Ovary (tissue), 3 donors: ENCODE measurements around the gene GJD4.

ENCODE experiments used
- EP300 ChIP-seq: sonication (generic); formaldehyde crosslinking; IDR thresholded peaks from one replicate; pipeline ENCODE4 v1.6.1; 2017; ENCODE audit warnings: antibody characterized with exemption
- POLR2A ChIP-seq: fragments of 450-650 bp; IDR thresholded peaks from one replicate; pipeline ENCODE4 v1.6.1; 2017; ENCODE audit warnings: antibody characterized with exemption, mild to moderate bottlenecking, moderate library complexity
- TF ChIP-seq, protein P1 (sequence below), 3 donors: fragments of 450-650 bp in 2 of 3; fragments of 200-600 bp in 1 of 3; IDR thresholded peaks; one replicate each; pipeline versions ENCODE4 v1.5.1 to v1.8.0; 2016 to 2022; ENCODE audit warnings: antibody characterized with exemption in 3 of 3, mild to moderate bottlenecking in 1 of 3
- donor health status: DM: no; HTN: no; CAD: no.

DNA sequence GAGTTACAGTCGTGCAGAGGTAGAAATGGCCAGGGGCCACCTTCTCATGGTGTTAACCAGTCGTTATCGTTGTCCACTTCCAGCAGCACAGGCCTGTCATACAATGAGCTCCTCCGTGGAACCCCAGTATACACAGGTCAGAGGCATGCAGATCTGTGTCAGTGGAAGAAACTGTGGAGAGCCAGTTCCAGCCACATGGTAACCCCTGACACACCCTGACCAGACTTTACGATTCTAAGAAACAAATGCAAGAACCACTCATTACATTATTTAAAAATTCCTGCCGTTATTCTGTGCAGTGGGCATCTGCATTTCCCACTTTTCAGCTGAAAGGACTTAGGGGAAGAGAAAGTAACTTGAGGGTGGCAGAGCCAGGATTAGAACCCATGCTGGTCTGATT is 23.5 kb upstream of the GJD4 start:
- no peak for TF ChIP-seq POLR2A
- no peak for TF ChIP-seq EP300
- TF ChIP-seq, protein P1, sequence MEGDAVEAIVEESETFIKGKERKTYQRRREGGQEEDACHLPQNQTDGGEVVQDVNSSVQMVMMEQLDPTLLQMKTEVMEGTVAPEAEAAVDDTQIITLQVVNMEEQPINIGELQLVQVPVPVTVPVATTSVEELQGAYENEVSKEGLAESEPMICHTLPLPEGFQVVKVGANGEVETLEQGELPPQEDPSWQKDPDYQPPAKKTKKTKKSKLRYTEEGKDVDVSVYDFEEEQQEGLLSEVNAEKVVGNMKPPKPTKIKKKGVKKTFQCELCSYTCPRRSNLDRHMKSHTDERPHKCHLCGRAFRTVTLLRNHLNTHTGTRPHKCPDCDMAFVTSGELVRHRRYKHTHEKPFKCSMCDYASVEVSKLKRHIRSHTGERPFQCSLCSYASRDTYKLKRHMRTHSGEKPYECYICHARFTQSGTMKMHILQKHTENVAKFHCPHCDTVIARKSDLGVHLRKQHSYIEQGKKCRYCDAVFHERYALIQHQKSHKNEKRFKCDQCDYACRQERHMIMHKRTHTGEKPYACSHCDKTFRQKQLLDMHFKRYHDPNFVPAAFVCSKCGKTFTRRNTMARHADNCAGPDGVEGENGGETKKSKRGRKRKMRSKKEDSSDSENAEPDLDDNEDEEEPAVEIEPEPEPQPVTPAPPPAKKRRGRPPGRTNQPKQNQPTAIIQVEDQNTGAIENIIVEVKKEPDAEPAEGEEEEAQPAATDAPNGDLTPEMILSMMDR (IDR thresholded peaks at IDR 0.05) = no peak
